ENCODE data around the gene ZNF683.
"Not testable (repeated sequence)": the region's sequence is repeated elsewhere in the genome, so short reads cannot be mapped to it uniquely, and the experiment has no call there.

Gene ZNF683

GRCh38 chr1:26405281-26405915 is 32.8 kb upstream of the ZNF683 start:
- peaks cover 36% of the 10 kb centered on the region for H3K27me3 ChIP-seq (ENCODE audit: control insufficient read depth, insufficient read depth, low read length)
- H3K9me3 ChIP-seq (replicated peaks; ENCODE audit: low read length): no peaks in the 10 kb centered on the region
- H3K4me1 ChIP-seq (ENCODE audit: control insufficient read depth, insufficient read depth, low read length): peaks cover 3% of the 10 kb centered on the region
- H3K4me2 ChIP-seq (ENCODE audit: low read length): no peak overlapping the region
- no peak overlapping the region for H3K9ac ChIP-seq (ENCODE audit: low read depth, low read length)
- H3K36me3 ChIP-seq (ENCODE audit: insufficient read depth, low read length): no peaks in the 10 kb centered on the region
- no peak overlapping the region for H3K4me3 ChIP-seq (ENCODE audit: low read length)

DNA sequence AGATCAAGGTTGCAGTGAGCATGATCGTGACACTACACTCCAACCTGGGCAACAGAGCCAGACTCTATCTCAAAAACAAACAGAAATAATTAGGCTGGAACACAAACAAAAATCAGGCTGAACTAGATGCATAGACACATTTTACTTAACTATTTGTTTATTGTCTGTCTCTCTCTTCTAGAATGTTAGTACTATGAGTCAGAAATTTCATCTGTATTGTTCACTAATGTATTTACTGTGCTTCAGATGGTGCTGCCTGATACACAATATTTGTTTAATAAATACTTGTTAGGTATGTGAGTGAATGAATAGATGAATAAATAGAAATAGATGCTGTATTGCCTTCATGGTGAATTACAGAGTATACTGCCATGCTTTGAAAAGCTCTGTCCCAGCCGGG is 32.1 kb upstream of the ZNF683 start:
- Histone ChIP-seq H3K4me2 (ENCODE audit: low read length) (no peak overlapping the region), H3K4me1 (ENCODE audit: control insufficient read depth, insufficient read depth, low read length) (peaks cover 3% of the 10 kb centered on the region), H3K4me3 (ENCODE audit: low read length) (no peak overlapping the region), H3K27me3 (ENCODE audit: control insufficient read depth, insufficient read depth, low read length) (peaks cover 31% of the 10 kb centered on the region), H3K9me3 (replicated peaks; ENCODE audit: low read length) (no peaks in the 10 kb centered on the region), H3K36me3 (ENCODE audit: insufficient read depth, low read length) (no peaks in the 10 kb centered on the region), H3K9ac (ENCODE audit: low read depth, low read length) (no peak overlapping the region)

DNA sequence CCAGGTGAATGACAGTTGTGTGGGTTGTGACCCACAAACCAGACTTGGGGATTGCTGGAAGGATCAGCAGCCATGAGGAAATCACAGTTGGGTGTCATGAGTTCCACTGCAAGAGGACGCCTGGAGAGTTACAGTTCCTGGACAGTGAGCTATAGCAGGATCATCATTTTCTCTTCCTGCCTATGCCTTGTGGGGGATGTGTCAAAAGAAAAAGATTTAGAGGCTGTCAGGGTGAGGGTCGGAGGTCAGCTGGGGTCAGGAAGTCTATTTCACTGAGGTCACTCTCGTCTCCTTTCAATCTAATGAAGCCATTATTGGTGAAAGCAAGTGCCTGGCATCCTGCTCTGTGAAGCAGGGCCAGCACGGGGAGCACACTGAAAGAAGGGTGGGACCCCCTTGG is 31.1 kb upstream of the ZNF683 start:
- no peak overlapping the region for H3K4me3 ChIP-seq (ENCODE audit: low read length)
- no peak overlapping the region for H3K9ac ChIP-seq (ENCODE audit: low read depth, low read length)
- no peaks in the 10 kb centered on the region for H3K36me3 ChIP-seq (ENCODE audit: insufficient read depth, low read length)
- no peaks in the 10 kb centered on the region for H3K9me3 ChIP-seq (replicated peaks; ENCODE audit: low read length)
- H3K4me2 ChIP-seq (ENCODE audit: low read length): no peak overlapping the region
- H3K4me1 ChIP-seq (ENCODE audit: control insufficient read depth, insufficient read depth, low read length): peaks cover 3% of the 10 kb centered on the region
- H3K27me3 ChIP-seq (ENCODE audit: control insufficient read depth, insufficient read depth, low read length): peaks cover 21% of the 10 kb centered on the region

DNA sequence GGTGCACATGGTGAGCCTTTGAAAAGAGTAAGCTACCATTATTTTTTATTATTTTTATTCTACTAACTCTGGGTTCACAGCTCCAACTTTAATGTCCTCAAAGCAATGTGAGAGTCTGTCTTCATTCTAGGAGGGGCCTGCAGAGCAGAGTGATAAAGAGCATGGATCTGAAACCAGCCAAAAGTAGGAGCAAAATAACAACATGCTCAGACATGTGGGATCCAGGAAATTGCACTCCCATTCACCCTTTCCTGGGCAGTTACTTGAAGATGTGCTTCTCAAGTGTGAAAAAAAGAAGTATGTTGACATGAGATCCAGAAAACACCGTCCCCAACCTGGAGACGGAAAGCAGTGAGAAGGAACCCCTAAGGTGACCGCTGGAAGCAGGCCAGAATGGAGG is 29.3 kb upstream of the ZNF683 start:
- H3K4me1 ChIP-seq (ENCODE audit: control insufficient read depth, insufficient read depth, low read length): peaks cover 3% of the 10 kb centered on the region
- H3K4me2 ChIP-seq (ENCODE audit: low read length): no peak overlapping the region
- H3K27me3 ChIP-seq (ENCODE audit: control insufficient read depth, insufficient read depth, low read length): peaks cover 20% of the 10 kb centered on the region
- no peak overlapping the region for H3K9ac ChIP-seq (ENCODE audit: low read depth, low read length)
- H3K4me3 ChIP-seq (ENCODE audit: low read length): no peak overlapping the region
- no peaks in the 10 kb centered on the region for H3K9me3 ChIP-seq (replicated peaks; ENCODE audit: low read length)
- H3K36me3 ChIP-seq (ENCODE audit: insufficient read depth, low read length): no peaks in the 10 kb centered on the region

- Histone ChIP-seq H3K9me3 (replicated peaks; ENCODE audit: low read length) (no peaks in the 10 kb centered on the region), H3K4me2 (ENCODE audit: low read length) (no peak overlapping the region), H3K9ac (ENCODE audit: low read depth, low read length) (no peak overlapping the region), H3K4me1 (ENCODE audit: control insufficient read depth, insufficient read depth, low read length) (no peaks in the 10 kb centered on the region), H3K36me3 (ENCODE audit: insufficient read depth, low read length) (no peaks in the 10 kb centered on the region), H3K27me3 (ENCODE audit: control insufficient read depth, insufficient read depth, low read length) (peaks cover 18% of the 10 kb centered on the region), H3K4me3 (ENCODE audit: low read length) (no peak overlapping the region)
Measured at GRCh38 chr1:26399034-26399433, 26.5 kb upstream of the ZNF683 start.

DNA sequence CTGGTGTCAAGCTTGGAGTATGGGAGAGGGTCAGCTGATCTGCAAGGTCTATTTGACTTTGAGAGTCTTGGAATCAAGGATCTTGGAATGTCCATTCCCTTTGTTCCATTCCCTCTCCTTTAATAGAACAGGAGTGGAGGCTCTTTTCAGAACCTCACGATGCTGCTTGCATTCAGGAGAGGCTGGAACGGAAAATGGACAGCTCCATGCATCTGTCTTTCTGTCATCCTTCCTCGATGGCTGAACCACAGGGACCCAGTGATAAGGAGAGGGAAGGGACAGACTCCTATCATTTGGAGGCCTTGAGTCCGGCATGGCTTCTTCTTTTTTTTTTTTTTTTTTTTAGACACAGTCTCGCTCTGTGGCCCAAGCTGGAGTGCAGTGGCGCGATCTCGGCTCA is 23.2 kb upstream of the ZNF683 start:
- Histone ChIP-seq H3K4me1 (ENCODE audit: control insufficient read depth, insufficient read depth, low read length) (no peaks in the 10 kb centered on the region), H3K9me3 (replicated peaks; ENCODE audit: low read length) (no peaks in the 10 kb centered on the region), H3K36me3 (ENCODE audit: insufficient read depth, low read length) (no peaks in the 10 kb centered on the region), H3K4me2 (ENCODE audit: low read length) (no peak overlapping the region), H3K27me3 (ENCODE audit: control insufficient read depth, insufficient read depth, low read length) (peaks cover 17% of the 10 kb centered on the region), H3K9ac (ENCODE audit: low read depth, low read length) (no peak overlapping the region), H3K4me3 (ENCODE audit: low read length) (no peak overlapping the region)

- Histone ChIP-seq H3K9ac (ENCODE audit: low read depth, low read length) (no peak overlapping the region), H3K4me2 (ENCODE audit: low read length) (no peak overlapping the region), H3K36me3 (ENCODE audit: insufficient read depth, low read length) (no peaks in the 10 kb centered on the region), H3K27me3 (ENCODE audit: control insufficient read depth, insufficient read depth, low read length) (peaks cover 27% of the 10 kb centered on the region), H3K9me3 (replicated peaks; ENCODE audit: low read length) (no peaks in the 10 kb centered on the region), H3K4me3 (ENCODE audit: low read length) (no peak overlapping the region), H3K4me1 (ENCODE audit: control insufficient read depth, insufficient read depth, low read length) (peaks cover 7% of the 10 kb centered on the region)
Measured at GRCh38 chr1:26391450-26391849, 18.9 kb upstream of the ZNF683 start.

- no peaks in the 10 kb centered on the region for H3K36me3 ChIP-seq (ENCODE audit: insufficient read depth, low read length)
- H3K4me3 ChIP-seq (ENCODE audit: low read length): no peak overlapping the region
Measured at GRCh38 chr1:26389604-26390247, 17.2 kb upstream of the ZNF683 start.

GRCh38 chr1:26388791-26389445 is 16.4 kb upstream of the ZNF683 start:
- H3K4me1 ChIP-seq (ENCODE audit: control insufficient read depth, insufficient read depth, low read length): peaks cover 12% of the 10 kb centered on the region
- H3K9me3 ChIP-seq (replicated peaks; ENCODE audit: low read length): no peaks in the 10 kb centered on the region
- no peak overlapping the region for H3K9ac ChIP-seq (ENCODE audit: low read depth, low read length)
- H3K36me3 ChIP-seq (ENCODE audit: insufficient read depth, low read length): no peaks in the 10 kb centered on the region
- H3K4me3 ChIP-seq (ENCODE audit: low read length): no peak overlapping the region
- no peak overlapping the region for H3K4me2 ChIP-seq (ENCODE audit: low read length)
- peaks cover 28% of the 10 kb centered on the region for H3K27me3 ChIP-seq (ENCODE audit: control insufficient read depth, insufficient read depth, low read length)

More at GRCh38 chr1:26389604-26390247, 17.2 kb upstream of the ZNF683 start:
- H3K4me2 ChIP-seq (ENCODE audit: low read length): no peak overlapping the region
- H3K4me1 ChIP-seq (ENCODE audit: control insufficient read depth, insufficient read depth, low read length): peaks cover 12% of the 10 kb centered on the region
- H3K27me3 ChIP-seq (ENCODE audit: control insufficient read depth, insufficient read depth, low read length): peaks cover 25% of the 10 kb centered on the region
- no peak overlapping the region for H3K9ac ChIP-seq (ENCODE audit: low read depth, low read length)
- no peaks in the 10 kb centered on the region for H3K9me3 ChIP-seq (replicated peaks; ENCODE audit: low read length)

DNA sequence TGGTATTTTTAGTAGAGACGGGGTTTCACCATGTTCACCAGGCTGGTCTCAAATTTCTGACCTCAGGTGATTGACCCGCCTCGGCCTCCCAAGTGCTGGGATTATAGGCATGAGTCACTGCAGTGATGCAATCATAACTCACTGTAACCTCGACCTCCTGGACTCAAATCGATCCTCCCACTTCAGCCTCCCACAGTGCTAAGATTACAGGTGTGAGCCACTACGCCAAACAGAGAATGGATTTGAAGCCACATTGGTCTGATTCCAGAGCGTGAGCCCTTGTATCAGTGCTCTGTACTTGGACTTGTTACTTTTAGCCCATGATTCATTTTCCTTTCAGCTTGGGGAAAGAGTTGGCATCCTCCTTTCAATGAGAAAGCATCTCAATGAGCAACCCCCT is 14.9 kb upstream of the ZNF683 start:
- H3K4me3 ChIP-seq (ENCODE audit: low read length): no peak overlapping the region
- H3K9me3 ChIP-seq (replicated peaks; ENCODE audit: low read length): no peaks in the 10 kb centered on the region
- no peak overlapping the region for H3K4me2 ChIP-seq (ENCODE audit: low read length)
- peaks cover 21% of the 10 kb centered on the region for H3K27me3 ChIP-seq (ENCODE audit: control insufficient read depth, insufficient read depth, low read length)
- peaks cover 12% of the 10 kb centered on the region for H3K4me1 ChIP-seq (ENCODE audit: control insufficient read depth, insufficient read depth, low read length)
- H3K9ac ChIP-seq (ENCODE audit: low read depth, low read length): no peak overlapping the region
- H3K36me3 ChIP-seq (ENCODE audit: insufficient read depth, low read length): no peaks in the 10 kb centered on the region

DNA sequence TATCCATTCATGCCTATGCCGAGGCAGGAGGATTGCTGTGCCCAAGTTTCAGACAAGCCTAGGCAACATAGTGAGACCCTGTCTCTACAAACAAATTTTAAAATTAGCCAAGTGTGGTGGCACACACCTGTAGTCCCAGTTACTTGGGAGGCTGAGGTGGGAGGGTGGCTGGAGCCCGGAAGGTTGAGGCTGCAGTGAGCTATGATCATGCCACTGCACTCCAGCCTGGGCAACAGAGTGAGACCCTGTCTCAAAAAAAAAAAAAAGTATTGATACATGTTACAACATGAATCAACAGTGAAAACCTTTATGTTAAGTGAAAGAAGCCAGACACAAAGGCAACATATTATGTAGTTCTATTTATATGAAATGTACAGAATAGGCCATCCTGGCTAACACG is 12.5 kb upstream of the ZNF683 start:
- not testable (repeated sequence) for H3K4me3 ChIP-seq (ENCODE audit: low read length)
- peaks cover 12% of the 10 kb centered on the region for H3K4me1 ChIP-seq (ENCODE audit: control insufficient read depth, insufficient read depth, low read length)

GRCh38 chr1:26384076-26384475 is 11.5 kb upstream of the ZNF683 start:
- H3K4me3 ChIP-seq (ENCODE audit: low read length): no peak overlapping the region
- H3K4me2 ChIP-seq (ENCODE audit: low read length): no peak overlapping the region
- H3K4me1 ChIP-seq (ENCODE audit: control insufficient read depth, insufficient read depth, low read length): peaks cover 12% of the 10 kb centered on the region
- H3K36me3 ChIP-seq (ENCODE audit: insufficient read depth, low read length): no peaks in the 10 kb centered on the region
- no peaks in the 10 kb centered on the region for H3K9me3 ChIP-seq (replicated peaks; ENCODE audit: low read length)
- H3K27me3 ChIP-seq (ENCODE audit: control insufficient read depth, insufficient read depth, low read length): peaks cover 8% of the 10 kb centered on the region
- no peak overlapping the region for H3K9ac ChIP-seq (ENCODE audit: low read depth, low read length)

More for the DNA sequence above, 12.5 kb upstream of the ZNF683 start:
- not testable (repeated sequence) for H3K9ac ChIP-seq (ENCODE audit: low read depth, low read length); H3K9me3 ChIP-seq (replicated peaks; ENCODE audit: low read length); H3K36me3 ChIP-seq (ENCODE audit: insufficient read depth, low read length); H3K4me2 ChIP-seq (ENCODE audit: low read length)
- H3K27me3 ChIP-seq (ENCODE audit: control insufficient read depth, insufficient read depth, low read length): peaks cover 18% of the 10 kb centered on the region

Data from skeletal muscle satellite cell (primary cell).